Dermis microvascular lymphatic vessel endothelial cell (primary cell): ENCODE measurements around the gene STEAP1. TPM values are rescaled to one million over a fixed set of nuclear protein-coding genes. Genes with fewer than 3 reads are reported as not detected.
"Not testable (repeated sequence)": the region's sequence is repeated elsewhere in the genome, so short reads cannot be mapped to it uniquely, and the experiment has no call there.

Experiments used
- DNase-seq, 2 donors: peaks; one replicate each; pipeline versions ENCODE4 v3.0.0 to v3.0.0-alpha.2; 2010; ENCODE audit warnings: low read depth in 2 of 2
- total RNA-seq: library from RNA; depleted of rRNA; stranded (reverse); fragments of >200 nt; gene quantifications from 2 replicates; pipeline ENCODE4 v1.2.1, GENCODE V29; 2014

Gene STEAP1
- total RNA-seq, result 1.4 and 9.4 TPM in 2 replicates

- DNase-seq, result peak; percentile 67 to 90
Observed at GRCh38 chr7:90153943-90154771, at the start of gene STEAP1. Gene STEAP1, plus strand, starts transcription at chr7:90154469. Its CDS starts 5,320 bp downstream, at chr7:90159789.

GRCh38 chr7:90114972-90115371, 39.3 kb upstream of the STEAP1 start:
- not testable (repeated sequence) for DNase-seq

GRCh38 chr7:90118551-90119177, 35.6 kb upstream of the STEAP1 start:
- DNase-seq, result peak in 1 of 2 donors; percentile 7

GRCh38 chr7:90119178-90119971, 34.9 kb upstream of the STEAP1 start:
- DNase-seq, result peak in 1 of 2 donors; percentile 7

- DNase-seq, result not testable (repeated sequence)
Observed at GRCh38 chr7:90120205-90120604, 34.1 kb upstream of the STEAP1 start.

- not testable (repeated sequence) for DNase-seq
Observed at GRCh38 chr7:90131746-90132145, 22.5 kb upstream of the STEAP1 start.

GRCh38 chr7:90147079-90147960, 6.9 kb upstream of the STEAP1 start:
- not testable (repeated sequence) for DNase-seq

GRCh38 chr7:90149428-90149827, 4.8 kb upstream of the STEAP1 start:
- DNase-seq, result peak in 1 of 2 donors; percentile 8

GRCh38 chr7:90151884-90152283, 2.4 kb upstream of the STEAP1 start:
- DNase-seq, result not testable (repeated sequence)

- DNase-seq, result peak; percentile 21 to 69
Observed at GRCh38 chr7:90152642-90153253, 1.5 kb upstream of the STEAP1 start.

GRCh38 chr7:90155206-90155605, 937 bp downstream of the STEAP1 start:
- no peak for DNase-seq

GRCh38 chr7:90157331-90157730, 3.1 kb downstream of the STEAP1 start:
- peak in 1 of 2 donors; percentile 87 for DNase-seq

- peak in 1 of 2 donors; percentile 58 for DNase-seq
Observed at GRCh38 chr7:90157761-90158350, 3.6 kb downstream of the STEAP1 start.

- no peak for DNase-seq
Observed at GRCh38 chr7:90163534-90163933, 9.3 kb downstream of the STEAP1 start.

- no peak for DNase-seq
Observed at GRCh38 chr7:90165724-90166123, 11.5 kb downstream of the STEAP1 start.

- no peak for DNase-seq
Observed at GRCh38 chr7:90166153-90166552, 11.9 kb downstream of the STEAP1 start.

GRCh38 chr7:90167361-90167760, 13.1 kb downstream of the STEAP1 start:
- DNase-seq, result peak in 1 of 2 donors; percentile 64

- no peak for DNase-seq
Observed at GRCh38 chr7:90169891-90170290, 15.6 kb downstream of the STEAP1 start.

- DNase-seq, result no peak
Observed at GRCh38 chr7:90172121-90172520, 17.9 kb downstream of the STEAP1 start.

GRCh38 chr7:90172624-90173023, 18.4 kb downstream of the STEAP1 start:
- DNase-seq, result no peak
